HepG2 (cell line): ENCODE measurements around the gene TMOD2. TPM values are rescaled to one million over a fixed set of nuclear protein-coding genes. Genes with fewer than 3 reads are reported as not detected.

Experiments used
- EP300 ChIP-seq, 3 experiments: sonication (generic) in 1 of 3; formaldehyde crosslinking in 1 of 3; IDR thresholded peaks; 2 replicates each; pipeline versions ENCODE4 v1.5.1 to v1.6.1; 2011 to 2020; ENCODE audit warnings: low read depth in 2 of 3, low read length in 2 of 3, borderline replicate concordance in 1 of 3, improper control_type of control experiment in 1 of 3, mild to moderate bottlenecking in 1 of 3, missing genetic modification reagents in 1 of 3, moderate library complexity in 1 of 3
- MED13 ChIP-seq: sonication (generic); formaldehyde crosslinking; IDR thresholded peaks from 2 replicates; pipeline ENCODE4 v1.5.0; 2020; ENCODE audit warnings: missing genetic modification reagents
- NFKB2 ChIP-seq: sonication (generic); formaldehyde crosslinking; IDR thresholded peaks from 2 replicates; pipeline ENCODE4 v1.4.0; 2020; ENCODE audit warnings: missing genetic modification reagents, borderline replicate concordance
- NR1H2 ChIP-seq: sonication (generic); formaldehyde crosslinking; IDR thresholded peaks from 2 replicates; pipeline ENCODE4 v1.8.1; 2022; ENCODE audit warnings: low read depth, missing genetic modification reagents, borderline replicate concordance
- RFX3 ChIP-seq: IDR thresholded peaks from 2 replicates; pipeline ENCODE4 v1.6.1; 2016; ENCODE audit warnings: missing biosample characterization, missing genetic modification reagents
- SNAI1 ChIP-seq: sonication (generic); formaldehyde crosslinking; IDR thresholded peaks from 2 replicates; pipeline ENCODE4 v1.5.0; 2020; ENCODE audit warnings: mild to moderate bottlenecking, missing genetic modification reagents, borderline replicate concordance
- ZNF121 ChIP-seq: sonication (generic); formaldehyde crosslinking; IDR thresholded peaks from 2 replicates; pipeline ENCODE4 v1.5.0; 2020; ENCODE audit warnings: mild to moderate bottlenecking, missing genetic modification reagents
- ZNF205 ChIP-seq: IDR thresholded peaks from 2 replicates; pipeline ENCODE4 v1.6.1; 2018; ENCODE audit warnings: missing biosample characterization, missing genetic modification reagents
- ZNF30 ChIP-seq: sonication (generic); formaldehyde crosslinking; IDR thresholded peaks from 2 replicates; pipeline ENCODE4 v1.5.0; 2020; ENCODE audit warnings: mild to moderate bottlenecking, missing genetic modification reagents
- ZNF44 ChIP-seq: sonication (generic); formaldehyde crosslinking; IDR thresholded peaks from 2 replicates; pipeline ENCODE4 v1.5.1; 2020; ENCODE audit warnings: mild to moderate bottlenecking, missing genetic modification reagents
- ZNF776 ChIP-seq: sonication (generic); formaldehyde crosslinking; IDR thresholded peaks from 2 replicates; pipeline ENCODE4 v1.4.0; 2020; ENCODE audit warnings: mild to moderate bottlenecking, missing genetic modification reagents
- ZSCAN21 ChIP-seq: sonication (generic); formaldehyde crosslinking; IDR thresholded peaks from 2 replicates; pipeline ENCODE4 v1.8.0; 2022; ENCODE audit warnings: mild to moderate bottlenecking, missing genetic modification reagents, moderate library complexity, borderline replicate concordance
- polyA plus RNA-seq, 8 experiments: library from polyadenylated mRNA; depleted of rRNA in 3 of 8; stranded (reverse) in 7 of 8; unstranded in 1 of 8; fragments of >200 nt; fragmentation: Illumina TruSeq in 4 of 8; extraction: Trizol in 4 of 8; gene quantifications; 2 replicates each; pipeline versions ENCODE4 v1.2.1 to v1.2.3, GENCODE V29; 2011 to 2016; ENCODE audit warnings: low read depth in 4 of 8, missing spikeins in 1 of 8, mixed read lengths in 1 of 8; ENCODE audit not compliant: insufficient read depth in 1 of 8
- total RNA-seq, 5 experiments: library from RNA; depleted of rRNA; stranded (reverse); fragments of >200 nt; fragmentation: Illumina TruSeq; extraction: Trizol; gene quantifications; 2 replicates each; pipeline ENCODE4 v1.2.3, GENCODE V29; 2016; ENCODE audit warnings: low read depth in 1 of 5
- TF ChIP-seq, protein P1 (sequence below): sonication (generic); formaldehyde crosslinking; IDR thresholded peaks from 2 replicates; pipeline ENCODE4 v1.9.0; 2021; ENCODE audit warnings: mild to moderate bottlenecking, missing genetic modification reagents
- TF ChIP-seq, protein P2 (sequence below): sonication (generic); formaldehyde crosslinking; IDR thresholded peaks from 2 replicates; pipeline ENCODE4 v1.4.0; 2020; ENCODE audit warnings: mild to moderate bottlenecking, missing genetic modification reagents
- TF ChIP-seq, protein P3 (sequence below): sonication (generic); formaldehyde crosslinking; IDR thresholded peaks from 2 replicates; pipeline ENCODE4 v1.4.0; 2020; ENCODE audit warnings: low read depth, missing genetic modification reagents
- TF ChIP-seq, protein P4 (sequence below): sonication (generic); formaldehyde crosslinking; IDR thresholded peaks from 2 replicates; pipeline ENCODE4 v1.4.0; 2020; ENCODE audit warnings: missing genetic modification reagents

The TMOD2 gene
- total and polyA plus RNA-seq, 2 of the 13 experiments (the other 11 are each of a cell fraction or from before 2014, with no cell fraction given): 0.01 to 0.02 TPM

DNA sequence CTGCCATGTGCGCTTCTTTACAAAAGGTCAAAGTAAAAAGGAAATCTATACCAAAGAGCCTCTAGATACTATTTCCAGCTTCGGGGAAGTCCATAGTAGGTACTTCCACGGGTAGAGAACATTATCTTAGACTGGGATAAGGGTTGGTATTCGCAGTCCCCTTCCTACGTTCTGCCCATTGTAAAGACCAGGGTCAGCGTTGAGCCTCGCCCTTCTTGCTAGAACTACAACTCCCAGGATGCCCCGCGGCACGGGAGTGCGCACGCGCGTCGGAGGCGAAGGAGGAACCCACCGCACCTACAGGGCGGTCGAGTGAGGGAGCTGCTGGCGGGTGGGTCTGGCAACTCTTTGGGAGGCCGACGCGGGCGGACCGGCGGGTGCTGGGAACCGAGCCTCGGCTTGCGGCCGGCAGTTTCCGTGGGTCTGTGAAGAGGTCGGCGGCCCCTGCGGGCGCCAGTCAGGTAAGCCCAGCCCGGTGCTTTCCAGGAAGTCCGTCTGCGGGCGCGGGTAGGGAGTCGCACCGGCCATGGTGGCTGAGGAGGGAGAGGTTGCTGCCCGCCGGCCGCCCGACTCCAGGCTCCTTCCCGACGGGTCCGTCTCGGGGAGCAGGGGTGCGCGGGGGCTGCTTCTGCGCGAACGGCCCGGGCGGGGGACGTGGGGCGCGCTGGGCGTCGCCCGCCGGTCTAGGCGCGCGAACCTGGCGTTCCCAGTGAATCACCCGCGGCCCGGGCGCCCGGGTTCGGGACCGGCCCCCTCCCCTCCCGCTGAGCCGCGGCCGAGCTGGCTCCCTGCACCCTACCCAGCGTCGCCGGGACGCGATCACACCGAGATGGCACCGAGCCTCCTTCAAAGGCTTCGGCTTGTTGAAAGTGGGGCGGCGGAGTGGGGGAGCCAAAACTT lies 78.2 kb downstream of the TMOD2 start, which contains the start of gene TMOD3 (continued):
- TF ChIP-seq, protein P1, sequence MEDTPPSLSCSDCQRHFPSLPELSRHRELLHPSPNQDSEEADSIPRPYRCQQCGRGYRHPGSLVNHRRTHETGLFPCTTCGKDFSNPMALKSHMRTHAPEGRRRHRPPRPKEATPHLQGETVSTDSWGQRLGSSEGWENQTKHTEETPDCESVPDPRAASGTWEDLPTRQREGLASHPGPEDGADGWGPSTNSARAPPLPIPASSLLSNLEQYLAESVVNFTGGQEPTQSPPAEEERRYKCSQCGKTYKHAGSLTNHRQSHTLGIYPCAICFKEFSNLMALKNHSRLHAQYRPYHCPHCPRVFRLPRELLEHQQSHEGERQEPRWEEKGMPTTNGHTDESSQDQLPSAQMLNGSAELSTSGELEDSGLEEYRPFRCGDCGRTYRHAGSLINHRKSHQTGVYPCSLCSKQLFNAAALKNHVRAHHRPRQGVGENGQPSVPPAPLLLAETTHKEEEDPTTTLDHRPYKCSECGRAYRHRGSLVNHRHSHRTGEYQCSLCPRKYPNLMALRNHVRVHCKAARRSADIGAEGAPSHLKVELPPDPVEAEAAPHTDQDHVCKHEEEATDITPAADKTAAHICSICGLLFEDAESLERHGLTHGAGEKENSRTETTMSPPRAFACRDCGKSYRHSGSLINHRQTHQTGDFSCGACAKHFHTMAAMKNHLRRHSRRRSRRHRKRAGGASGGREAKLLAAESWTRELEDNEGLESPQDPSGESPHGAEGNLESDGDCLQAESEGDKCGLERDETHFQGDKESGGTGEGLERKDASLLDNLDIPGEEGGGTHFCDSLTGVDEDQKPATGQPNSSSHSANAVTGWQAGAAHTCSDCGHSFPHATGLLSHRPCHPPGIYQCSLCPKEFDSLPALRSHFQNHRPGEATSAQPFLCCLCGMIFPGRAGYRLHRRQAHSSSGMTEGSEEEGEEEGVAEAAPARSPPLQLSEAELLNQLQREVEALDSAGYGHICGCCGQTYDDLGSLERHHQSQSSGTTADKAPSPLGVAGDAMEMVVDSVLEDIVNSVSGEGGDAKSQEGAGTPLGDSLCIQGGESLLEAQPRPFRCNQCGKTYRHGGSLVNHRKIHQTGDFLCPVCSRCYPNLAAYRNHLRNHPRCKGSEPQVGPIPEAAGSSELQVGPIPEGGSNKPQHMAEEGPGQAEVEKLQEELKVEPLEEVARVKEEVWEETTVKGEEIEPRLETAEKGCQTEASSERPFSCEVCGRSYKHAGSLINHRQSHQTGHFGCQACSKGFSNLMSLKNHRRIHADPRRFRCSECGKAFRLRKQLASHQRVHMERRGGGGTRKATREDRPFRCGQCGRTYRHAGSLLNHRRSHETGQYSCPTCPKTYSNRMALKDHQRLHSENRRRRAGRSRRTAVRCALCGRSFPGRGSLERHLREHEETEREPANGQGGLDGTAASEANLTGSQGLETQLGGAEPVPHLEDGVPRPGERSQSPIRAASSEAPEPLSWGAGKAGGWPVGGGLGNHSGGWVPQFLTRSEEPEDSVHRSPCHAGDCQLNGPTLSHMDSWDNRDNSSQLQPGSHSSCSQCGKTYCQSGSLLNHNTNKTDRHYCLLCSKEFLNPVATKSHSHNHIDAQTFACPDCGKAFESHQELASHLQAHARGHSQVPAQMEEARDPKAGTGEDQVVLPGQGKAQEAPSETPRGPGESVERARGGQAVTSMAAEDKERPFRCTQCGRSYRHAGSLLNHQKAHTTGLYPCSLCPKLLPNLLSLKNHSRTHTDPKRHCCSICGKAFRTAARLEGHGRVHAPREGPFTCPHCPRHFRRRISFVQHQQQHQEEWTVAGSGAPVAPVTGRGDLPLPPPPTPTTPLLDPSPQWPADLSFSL (CRISPR knock-in tag): no peak
- TF ChIP-seq ZSCAN21 (CRISPR knock-in tag): 0 out of 2 replicates have a peak, but pooled peaks have one; percentile 60
- no peak for TF ChIP-seq NR1H2 (CRISPR knock-in tag)
- TF ChIP-seq ZNF776 (CRISPR knock-in tag): peak; percentile 89; the same call in 1 of the 2 replicates
- no peak for TF ChIP-seq MED13
- TF ChIP-seq, protein P2, sequence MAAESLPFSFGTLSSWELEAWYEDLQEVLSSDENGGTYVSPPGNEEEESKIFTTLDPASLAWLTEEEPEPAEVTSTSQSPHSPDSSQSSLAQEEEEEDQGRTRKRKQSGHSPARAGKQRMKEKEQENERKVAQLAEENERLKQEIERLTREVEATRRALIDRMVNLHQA (CRISPR knock-in tag): no peak
- TF ChIP-seq ZNF30 (CRISPR knock-in tag): no peak
- no peak for TF ChIP-seq SNAI1
- TF ChIP-seq, protein P3, sequence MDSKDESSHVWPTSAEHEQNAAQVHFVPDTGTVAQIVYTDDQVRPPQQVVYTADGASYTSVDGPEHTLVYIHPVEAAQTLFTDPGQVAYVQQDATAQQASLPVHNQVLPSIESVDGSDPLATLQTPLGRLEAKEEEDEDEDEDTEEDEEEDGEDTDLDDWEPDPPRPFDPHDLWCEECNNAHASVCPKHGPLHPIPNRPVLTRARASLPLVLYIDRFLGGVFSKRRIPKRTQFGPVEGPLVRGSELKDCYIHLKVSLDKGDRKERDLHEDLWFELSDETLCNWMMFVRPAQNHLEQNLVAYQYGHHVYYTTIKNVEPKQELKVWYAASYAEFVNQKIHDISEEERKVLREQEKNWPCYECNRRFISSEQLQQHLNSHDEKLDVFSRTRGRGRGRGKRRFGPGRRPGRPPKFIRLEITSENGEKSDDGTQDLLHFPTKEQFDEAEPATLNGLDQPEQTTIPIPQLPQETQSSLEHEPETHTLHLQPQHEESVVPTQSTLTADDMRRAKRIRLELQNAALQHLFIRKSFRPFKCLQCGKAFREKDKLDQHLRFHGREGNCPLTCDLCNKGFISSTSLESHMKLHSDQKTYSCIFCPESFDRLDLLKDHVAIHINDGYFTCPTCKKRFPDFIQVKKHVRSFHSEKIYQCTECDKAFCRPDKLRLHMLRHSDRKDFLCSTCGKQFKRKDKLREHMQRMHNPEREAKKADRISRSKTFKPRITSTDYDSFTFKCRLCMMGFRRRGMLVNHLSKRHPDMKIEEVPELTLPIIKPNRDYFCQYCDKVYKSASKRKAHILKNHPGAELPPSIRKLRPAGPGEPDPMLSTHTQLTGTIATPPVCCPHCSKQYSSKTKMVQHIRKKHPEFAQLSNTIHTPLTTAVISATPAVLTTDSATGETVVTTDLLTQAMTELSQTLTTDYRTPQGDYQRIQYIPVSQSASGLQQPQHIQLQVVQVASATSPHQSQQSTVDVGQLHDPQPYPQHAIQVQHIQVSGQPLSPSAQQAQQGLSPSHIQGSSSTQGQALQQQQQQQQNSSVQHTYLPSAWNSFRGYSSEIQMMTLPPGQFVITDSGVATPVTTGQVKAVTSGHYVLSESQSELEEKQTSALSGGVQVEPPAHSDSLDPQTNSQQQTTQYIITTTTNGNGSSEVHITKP (CRISPR knock-in tag): peak; percentile 78; the same call in 1 of the 2 replicates
- no peak for TF ChIP-seq ZNF205 (CRISPR knock-in tag)
- no peak for TF ChIP-seq EP300 (IDR thresholded peaks at IDR 0.05; ENCODE audit: low read depth in 2 of 2, low read length in 2 of 2)
- TF ChIP-seq EP300 (CRISPR knock-in tag; IDR thresholded peaks at IDR 0.05; ENCODE audit: borderline replicate concordance): no peak; the same call in 1 of the 2 replicates
- peak; percentile 73; the same call in 1 of the 2 replicates for TF ChIP-seq NFKB2 (CRISPR knock-in tag)
- TF ChIP-seq ZNF121 (CRISPR knock-in tag): no peak
- no peak for TF ChIP-seq RFX3 (CRISPR knock-in tag)
- TF ChIP-seq, protein P4, sequence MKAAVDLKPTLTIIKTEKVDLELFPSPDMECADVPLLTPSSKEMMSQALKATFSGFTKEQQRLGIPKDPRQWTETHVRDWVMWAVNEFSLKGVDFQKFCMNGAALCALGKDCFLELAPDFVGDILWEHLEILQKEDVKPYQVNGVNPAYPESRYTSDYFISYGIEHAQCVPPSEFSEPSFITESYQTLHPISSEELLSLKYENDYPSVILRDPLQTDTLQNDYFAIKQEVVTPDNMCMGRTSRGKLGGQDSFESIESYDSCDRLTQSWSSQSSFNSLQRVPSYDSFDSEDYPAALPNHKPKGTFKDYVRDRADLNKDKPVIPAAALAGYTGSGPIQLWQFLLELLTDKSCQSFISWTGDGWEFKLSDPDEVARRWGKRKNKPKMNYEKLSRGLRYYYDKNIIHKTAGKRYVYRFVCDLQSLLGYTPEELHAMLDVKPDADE (CRISPR knock-in tag): 0 out of 2 replicates have a peak, but pooled peaks have one; percentile 34
- no peak for TF ChIP-seq ZNF44
